Neural crest cell (in vitro differentiated cells): ENCODE results near the gene CSNK1E. TPM values are rescaled to one million over a fixed set of nuclear protein-coding genes. Genes with fewer than 3 reads are reported as not detected.

Experiments used
- DNase-seq: peaks from one replicate; pipeline ENCODE4 v3.0.0; 2021; ENCODE audit warnings: low read depth, mixed read lengths, low spot score
- H3K27ac Mint-ChIP-seq: one replicate; pipeline ENCODE4 v1.8.0; 2021; ENCODE audit warnings: mild to moderate bottlenecking, mixed read lengths; ENCODE audit not compliant: unreplicated experiment
- H3K27me3 Mint-ChIP-seq: 2 replicates; pipeline ENCODE4 v1.8.0; 2021; ENCODE audit warnings: low read depth, mild to moderate bottlenecking, mixed read lengths
- H3K36me3 Mint-ChIP-seq: 2 replicates; pipeline ENCODE4 v1.8.0; 2021; ENCODE audit warnings: low read depth, mild to moderate bottlenecking, mixed read lengths
- H3K4me1 Mint-ChIP-seq: 2 replicates; pipeline ENCODE4 v1.8.0; 2021; ENCODE audit warnings: mixed read lengths
- H3K4me3 Mint-ChIP-seq: one replicate; pipeline ENCODE4 v1.8.0; 2021; ENCODE audit warnings: mild to moderate bottlenecking, mixed read lengths
- H3K9me3 Mint-ChIP-seq: 2 replicates; pipeline ENCODE4 v1.8.0; 2021; ENCODE audit warnings: mixed read lengths
- CTCF ChIP-seq: fragments of 200-600 bp; sonication (generic); conservative IDR thresholded peaks from 2 replicates; pipeline ENCODE4 v1.5.0; 2021; ENCODE audit warnings: antibody characterized with exemption, mild to moderate bottlenecking
- total RNA-seq: library from RNA; stranded (reverse); gene quantifications from 2 replicates; pipeline ENCODE4 v1.2.1, GENCODE V29; 2021

Gene CSNK1E
- total RNA-seq, 1 donor from 2014 or later: 250 TPM

GRCh38 chr22:38273135-38273826, 44.0 kb downstream of the CSNK1E start:
- no peaks in the 10 kb centered on the region for H3K27me3 Mint-ChIP-seq
- H3K4me3 Mint-ChIP-seq: peak overlapping the region; percentile 94
- no peak for TF ChIP-seq CTCF
- H3K27ac Mint-ChIP-seq: peak overlapping the region; percentile 88
- H3K9me3 Mint-ChIP-seq: no peaks in the 10 kb centered on the region
- H3K4me1 Mint-ChIP-seq: peaks cover 54% of the 10 kb centered on the region
- DNase-seq: no peak
- no peaks in the 10 kb centered on the region for H3K36me3 Mint-ChIP-seq

GRCh38 chr22:38272373-38273134, 44.7 kb downstream of the CSNK1E start, which contains the start of gene TMEM184B:
Gene TMEM184B, minus strand, starts transcription at chr22:38273010. Its CDS starts 25,049 bp downstream, at chr22:38247961.
- peak within 1 kb of the TSS; percentile 94 for H3K4me3 Mint-ChIP-seq
- TF ChIP-seq CTCF: no peak
- H3K36me3 Mint-ChIP-seq: no peaks in the 10 kb centered on the region
- no peaks in the 10 kb centered on the region for H3K27me3 Mint-ChIP-seq
- no peaks in the 10 kb centered on the region for H3K9me3 Mint-ChIP-seq
- peak within 1 kb of the TSS; percentile 88 for H3K27ac Mint-ChIP-seq
- peaks cover 58% of the 10 kb centered on the region for H3K4me1 Mint-ChIP-seq
- DNase-seq: peak; percentile 75

GRCh38 chr22:38271927-38272372, 45.3 kb downstream of the CSNK1E start:
- Mint-ChIP-seq H3K27me3 (no peaks in the 10 kb centered on the region), H3K9me3 (no peaks in the 10 kb centered on the region), H3K36me3 (no peaks in the 10 kb centered on the region), H3K4me3 (peak overlapping the region; percentile 92), H3K27ac (no peak overlapping the region), H3K4me1 (peaks cover 54% of the 10 kb centered on the region)
- DNase-seq: no peak
- TF ChIP-seq CTCF: no peak

GRCh38 chr22:38271101-38271500, 46.1 kb downstream of the CSNK1E start:
- Mint-ChIP-seq H3K27me3 (no peaks in the 10 kb centered on the region), H3K36me3 (no peaks in the 10 kb centered on the region), H3K4me3 (peak overlapping the region; percentile 92), H3K4me1 (peaks cover 53% of the 10 kb centered on the region), H3K9me3 (no peaks in the 10 kb centered on the region), H3K27ac (no peak overlapping the region)
- TF ChIP-seq CTCF: no peak
- DNase-seq: no peak

- no peak for DNase-seq
- Mint-ChIP-seq H3K9me3 (no peaks in the 10 kb centered on the region), H3K4me1 (peaks cover 53% of the 10 kb centered on the region), H3K27ac (peak overlapping the region; percentile 24), H3K27me3 (no peaks in the 10 kb centered on the region), H3K4me3 (peak overlapping the region; percentile 92), H3K36me3 (no peaks in the 10 kb centered on the region)
- TF ChIP-seq CTCF: no peak
Measured at GRCh38 chr22:38270091-38270992, 46.9 kb downstream of the CSNK1E start.
